Activated CD4-positive, alpha-beta T cell treated with anti-CD3 and anti-CD28 coated beads, Interleukin-2, amount 50 U/mL, for 4 hours (primary cell): ENCODE data around the gene ZNF700.
"Not testable (repeated sequence)": the region's sequence is repeated elsewhere in the genome, so short reads cannot be mapped to it uniquely, and the experiment has no call there.

ENCODE experiments used
- DNase-seq, 2 experiments: peaks; one replicate each; pipeline ENCODE4 v3.0.0-alpha.2; 2020

The ZNF700 gene

DNA sequence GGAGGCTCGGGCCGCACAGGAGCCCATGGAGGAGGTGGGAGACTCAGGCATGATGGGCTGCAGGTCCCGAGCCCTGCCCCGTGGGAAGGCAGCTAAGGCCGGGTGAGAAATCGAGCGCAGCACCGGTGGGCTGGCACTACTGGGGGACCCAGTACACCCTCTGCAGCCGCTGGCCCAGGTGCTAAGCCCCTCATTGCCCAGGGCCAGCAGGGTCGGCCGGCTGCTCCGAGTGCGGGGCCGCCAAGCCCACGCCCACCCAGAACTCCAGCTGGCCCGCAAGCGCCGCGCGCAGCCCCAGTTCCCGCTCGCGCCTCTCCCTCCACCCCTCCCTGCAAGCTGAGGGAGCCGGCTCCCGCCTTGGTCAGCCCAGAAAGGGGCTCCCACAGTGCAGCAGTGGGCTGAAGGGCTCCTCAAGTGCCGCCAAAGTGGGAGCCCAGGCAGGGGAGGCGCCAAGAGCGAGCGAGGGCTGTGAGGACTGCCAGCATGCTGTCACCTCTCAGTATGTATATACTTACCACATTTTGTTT lies 16.5 kb downstream of the ZNF700 start:
- DNase-seq, result not testable (repeated sequence)

- no peak for DNase-seq
Measured at GRCh38 chr19:11942008-11942842, 17.3 kb downstream of the ZNF700 start.

- DNase-seq, result no peak
Measured at GRCh38 chr19:11942843-11943108, 17.9 kb downstream of the ZNF700 start.

GRCh38 chr19:11944656-11945055 lies 19.7 kb downstream of the ZNF700 start:
- DNase-seq, result no peak

GRCh38 chr19:11948646-11949045 lies 23.7 kb downstream of the ZNF700 start:
- DNase-seq, result no peak

DNA sequence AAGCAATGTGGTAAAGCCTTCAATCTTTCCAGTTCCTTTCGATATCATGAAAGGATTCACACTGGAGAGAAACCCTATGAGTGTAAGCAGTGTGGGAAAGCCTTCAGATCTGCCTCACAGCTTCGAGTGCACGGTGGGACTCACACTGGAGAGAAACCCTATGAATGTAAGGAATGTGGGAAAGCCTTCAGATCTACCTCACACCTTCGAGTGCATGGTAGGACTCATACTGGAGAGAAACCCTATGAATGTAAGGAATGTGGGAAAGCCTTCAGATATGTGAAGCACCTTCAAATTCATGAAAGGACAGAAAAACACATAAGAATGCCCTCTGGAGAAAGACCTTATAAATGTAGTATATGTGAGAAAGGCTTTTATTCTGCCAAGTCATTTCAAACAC lies 24.3 kb downstream of the ZNF700 start:
- no peak for DNase-seq

GRCh38 chr19:11949614-11950080 lies 24.7 kb downstream of the ZNF700 start:
- not testable (repeated sequence) for DNase-seq

GRCh38 chr19:11950312-11950711 lies 25.4 kb downstream of the ZNF700 start:
- DNase-seq, result no peak

GRCh38 chr19:11963566-11964355 lies 38.9 kb downstream of the ZNF700 start:
- DNase-seq, result peak; percentile 66 to 67

DNA sequence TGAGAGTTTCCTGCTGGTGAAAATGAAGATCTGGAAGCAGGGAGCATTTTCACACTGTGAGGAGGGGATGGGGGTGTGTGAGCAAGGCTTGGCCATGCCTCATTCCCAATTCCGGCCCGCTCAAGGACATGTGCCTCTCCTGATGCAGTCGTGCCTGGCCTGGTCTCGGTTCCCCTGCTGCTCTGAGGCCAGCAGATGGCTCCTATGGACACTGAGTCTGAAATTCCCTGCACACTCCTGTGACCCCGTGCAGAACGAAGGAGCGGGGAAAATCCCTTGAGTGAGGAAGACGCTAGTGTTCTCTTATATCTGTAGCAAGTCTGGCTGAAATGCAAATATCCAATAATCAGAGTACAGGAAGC lies 39.6 kb downstream of the ZNF700 start:
- no peak for DNase-seq

DNA sequence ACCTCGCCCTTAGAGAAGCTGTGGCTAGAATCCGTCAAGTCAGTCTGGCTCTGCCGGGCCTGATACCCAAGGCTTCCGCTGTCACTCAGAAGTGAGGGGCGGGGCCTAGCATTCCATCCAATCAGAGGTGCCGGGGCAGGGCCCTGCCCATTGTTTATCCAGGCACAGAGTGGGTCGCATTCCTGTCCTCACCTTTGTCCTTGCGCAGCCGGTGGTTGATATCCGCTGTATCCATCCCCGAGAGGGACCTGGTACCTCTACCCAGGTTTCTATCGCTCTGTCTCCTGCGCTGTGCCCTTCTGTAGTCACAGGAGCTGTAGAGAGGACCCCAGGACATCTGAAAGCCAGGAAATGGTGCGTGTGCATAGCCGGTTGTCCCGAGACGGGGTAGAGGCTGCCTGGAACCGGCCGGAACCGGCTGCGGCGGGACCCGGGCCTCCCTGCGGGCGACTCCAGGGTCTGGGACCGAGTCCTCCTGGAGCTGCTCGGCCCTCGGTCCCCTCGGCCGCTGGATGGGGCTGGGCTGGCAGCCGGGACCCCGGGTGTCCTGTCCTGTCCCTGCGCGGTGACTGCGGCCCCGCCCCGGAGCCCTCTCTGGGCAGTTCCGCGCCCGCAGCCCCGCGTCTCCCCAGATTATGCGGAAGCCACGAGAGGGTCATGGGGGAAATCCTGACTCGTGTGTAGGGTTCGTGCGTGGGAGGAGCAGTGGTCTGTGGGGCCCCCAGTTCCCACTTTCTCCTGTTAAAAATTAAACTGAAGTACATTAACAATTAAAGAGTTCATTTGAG lies 40.1 kb downstream of the ZNF700 start, which contains the start of gene ZNF763:
Gene ZNF763, plus strand, starts transcription at position 183 of the 788 bp plus-strand sequence. Its CDS starts 169 bp downstream, at position 352.
- peak; percentile 82 to 84 for DNase-seq

DNA sequence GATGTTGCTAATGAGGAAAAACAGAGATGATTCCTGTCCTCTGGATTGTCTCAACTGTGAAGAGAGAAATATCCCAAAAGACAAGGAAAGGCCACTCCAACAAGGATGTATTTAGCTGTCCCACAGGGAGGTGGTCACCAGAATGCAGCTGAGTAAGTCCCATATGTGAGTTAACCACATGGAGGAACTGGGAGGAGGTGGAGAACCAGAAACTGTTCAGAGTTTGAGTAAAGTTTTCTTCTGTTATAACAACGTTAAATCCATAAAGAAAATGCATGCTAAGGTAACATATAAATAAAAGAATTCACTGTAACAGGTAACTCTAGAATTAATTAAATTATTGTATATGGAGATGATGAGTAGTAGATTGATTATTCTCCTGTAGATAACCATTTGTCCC lies 45.3 kb downstream of the ZNF700 start:
- no peak for DNase-seq

DNA sequence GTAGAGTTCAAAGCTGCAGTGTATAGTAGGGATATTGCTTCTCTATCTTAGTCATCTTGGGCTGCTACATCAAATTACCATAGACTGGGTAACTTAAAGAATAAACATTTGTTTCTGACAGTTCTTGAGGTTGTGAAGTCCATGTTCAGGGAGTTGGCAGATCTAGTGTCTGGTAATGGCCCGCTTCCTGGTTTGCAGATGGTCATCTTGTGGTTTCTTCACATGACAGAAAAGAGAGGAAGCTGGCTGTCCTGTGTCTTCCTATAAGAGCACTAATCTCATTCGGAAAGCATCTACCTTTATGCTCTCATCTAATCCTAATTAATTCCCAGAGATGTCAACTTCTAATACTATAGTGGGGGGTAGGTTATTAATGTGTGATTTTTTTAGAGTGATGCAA lies 46.1 kb downstream of the ZNF700 start:
- DNase-seq, result no peak

- no peak for DNase-seq
Measured at GRCh38 chr19:11973019-11973810, 48.3 kb downstream of the ZNF700 start.

- no peak for DNase-seq
Measured at GRCh38 chr19:11978492-11979100, 53.7 kb downstream of the ZNF700 start.

DNA sequence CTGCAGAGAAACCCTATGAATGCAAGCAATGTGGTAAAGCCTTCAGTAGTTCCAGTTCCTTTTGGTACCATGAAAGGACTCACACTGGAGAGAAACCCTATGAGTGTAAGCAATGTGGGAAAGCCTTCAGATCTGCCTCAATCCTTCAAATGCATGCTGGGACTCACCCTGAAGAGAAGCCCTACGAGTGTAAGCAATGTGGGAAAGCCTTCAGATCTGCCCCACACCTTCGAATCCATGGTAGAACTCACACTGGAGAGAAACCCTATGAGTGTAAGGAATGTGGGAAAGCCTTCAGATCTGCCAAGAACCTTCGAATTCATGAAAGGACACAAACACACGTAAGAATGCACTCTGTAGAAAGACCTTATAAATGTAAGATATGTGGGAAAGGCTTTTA lies 54.6 kb downstream of the ZNF700 start:
- no peak for DNase-seq

DNA sequence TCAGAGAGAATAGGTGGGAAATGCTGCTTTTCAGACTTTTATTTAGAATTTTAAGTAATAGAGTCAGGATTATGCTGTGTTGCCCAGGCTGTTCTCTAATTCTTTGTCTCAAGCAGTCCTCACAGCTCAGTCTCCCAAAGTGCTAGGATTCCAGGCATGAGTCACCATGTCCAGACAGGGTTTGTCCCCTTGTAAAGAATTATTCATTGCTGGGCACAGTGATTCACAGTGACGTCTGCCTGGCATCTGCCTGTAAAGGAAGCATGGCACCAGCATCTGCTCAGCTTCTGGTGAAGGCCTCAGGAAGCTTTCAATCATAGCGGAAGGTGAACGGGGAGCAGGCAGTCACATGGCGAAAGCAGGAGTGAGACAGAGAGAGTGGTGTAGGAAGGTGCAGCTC lies 57.6 kb downstream of the ZNF700 start:
- no peak for DNase-seq

DNA sequence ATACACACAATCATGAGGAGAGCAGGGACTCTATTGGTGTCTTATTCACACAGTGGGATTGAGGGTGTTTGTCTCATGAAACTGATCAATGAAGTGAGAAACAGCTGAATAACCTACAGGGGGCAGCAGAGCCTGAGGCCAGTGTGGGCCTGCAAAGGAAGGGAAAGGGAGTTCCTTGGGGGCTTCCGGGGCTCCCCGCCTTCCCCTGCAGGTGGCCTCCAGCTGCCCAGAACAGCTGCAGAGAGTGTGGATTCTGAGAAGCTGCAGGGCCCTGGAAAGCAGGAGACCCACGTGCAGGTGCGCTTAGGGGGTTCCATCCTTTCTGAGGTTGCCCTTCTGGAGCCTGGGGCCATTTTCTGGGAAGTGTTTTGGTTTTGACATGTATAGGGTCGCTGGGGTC lies 60.1 kb downstream of the ZNF700 start:
- DNase-seq, result no peak

DNA sequence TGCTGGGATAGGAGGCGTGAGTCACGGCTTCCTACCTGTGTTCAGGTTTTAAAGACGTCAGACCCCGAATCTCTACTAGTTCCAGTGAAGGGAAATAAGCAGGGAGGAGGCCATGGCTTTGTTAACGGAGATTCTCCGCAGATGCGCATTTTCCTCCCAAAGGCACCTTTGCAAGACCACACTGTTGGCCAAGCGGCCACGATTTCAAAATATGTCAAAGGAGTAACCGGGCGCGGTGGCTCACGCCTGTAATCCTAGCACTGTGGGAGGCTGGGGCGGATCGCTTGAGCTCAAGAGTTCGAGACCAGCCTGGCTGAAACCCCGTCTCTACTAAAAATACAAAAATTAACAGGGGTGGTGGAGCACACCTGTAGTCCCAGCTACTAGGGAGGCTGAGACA lies 61.8 kb downstream of the ZNF700 start:
- DNase-seq, result no peak

GRCh38 chr19:11987405-11988281 lies 62.7 kb downstream of the ZNF700 start:
- peak; percentile 92 to 93 for DNase-seq

GRCh38 chr19:11989112-11989456 lies 64.2 kb downstream of the ZNF700 start:
- DNase-seq, result no peak
